Smooth muscle cell (in vitro differentiated cells): ENCODE data around the gene PYGO1. TPM values are rescaled to one million over a fixed set of nuclear protein-coding genes. Genes with fewer than 3 reads are reported as not detected.

Source experiments
- DNase-seq: peaks from one replicate; lab custom pipeline; 2025; ENCODE audit not compliant: unreplicated experiment; lab: John Stamatoyannopoulos, UW
- H2AFZ ChIP-seq: fragments of 200-600 bp; sonication (generic); 2 replicates; pipeline ENCODE4 v1.6.0; 2016; ENCODE audit warnings: antibody characterized with exemption, low read depth, mild to moderate bottlenecking
- H3F3A ChIP-seq: fragments of 200-600 bp; sonication (generic); 2 replicates; pipeline ENCODE4 v1.6.0; 2017; ENCODE audit warnings: antibody characterized with exemption, low read depth
- H3K27ac ChIP-seq: fragments of 200-600 bp; sonication (generic); 2 replicates; pipeline ENCODE4 v1.5.1; 2016; ENCODE audit warnings: low read depth, mild to moderate bottlenecking
- H3K27me3 ChIP-seq: fragments of 200-600 bp; sonication (generic); 2 replicates; pipeline ENCODE4 v1.6.1; 2016; ENCODE audit warnings: low read depth, mild to moderate bottlenecking
- H3K36me3 ChIP-seq: fragments of 200-600 bp; sonication (generic); 2 replicates; pipeline ENCODE4 v1.5.1; 2016; ENCODE audit warnings: low read depth
- H3K4me1 ChIP-seq: fragments of 200-600 bp; sonication (generic); 2 replicates; pipeline ENCODE4 v1.5.1; 2016; ENCODE audit warnings: low read depth
- H3K4me2 ChIP-seq: fragments of 200-600 bp; sonication (generic); 2 replicates; pipeline ENCODE4 v1.6.0; 2016; ENCODE audit warnings: mild to moderate bottlenecking
- H3K4me3 ChIP-seq: fragments of 200-600 bp; sonication (generic); 2 replicates; pipeline ENCODE4 v1.5.1; 2016; ENCODE audit warnings: mild to moderate bottlenecking
- H3K79me2 ChIP-seq: fragments of 200-600 bp; sonication (generic); 2 replicates; pipeline ENCODE4 v1.6.0; 2016; ENCODE audit warnings: low read depth, mild to moderate bottlenecking
- H3K9ac ChIP-seq: fragments of 200-600 bp; sonication (generic); 2 replicates; pipeline ENCODE4 v1.6.0; 2016; ENCODE audit warnings: low read depth
- H3K9me3 ChIP-seq: fragments of 200-600 bp; sonication (generic); replicated peaks from 2 replicates; pipeline ENCODE4 v1.5.1; 2016; ENCODE audit warnings: low read depth
- H4K20me1 ChIP-seq: fragments of 200-600 bp; sonication (generic); 2 replicates; pipeline ENCODE4 v1.6.0; 2016; ENCODE audit warnings: low read depth
- CTCF ChIP-seq: fragments of 200-600 bp; sonication (generic); IDR thresholded peaks from 2 replicates; pipeline ENCODE4 v1.5.1; 2017; ENCODE audit warnings: borderline replicate concordance, mild to moderate bottlenecking, antibody characterized with exemption; ENCODE audit not compliant: insufficient read depth, poor library complexity, severe bottlenecking
- WGBS: methylation state at CpG from one replicate; pipeline ENCODE4 v1.1.7; 2016; ENCODE audit warnings: low lambda C conversion rate; 5-methylcytosine and 5-hydroxymethylcytosine counted together
- polyA plus RNA-seq: library from polyadenylated mRNA; unstranded; fragments of >200 nt; fragmentation: Nextera tagmentation; extraction: Ambion mirVana; gene quantifications from 2 replicates; pipeline ENCODE4 v1.2.1, GENCODE V29; 2016
- total RNA-seq: library from RNA; depleted of rRNA; stranded (reverse); fragments of >200 nt; gene quantifications from 2 replicates; pipeline ENCODE4 v1.2.3, GENCODE V29; 2014

PYGO1 gene
- total and polyA plus RNA-seq, 2 experiments from 2014 or later: 3.6 to 16.0 TPM

- H3K79me2 ChIP-seq: no peaks in the 10 kb centered on the region
- WGBS: 92% methylated on average over 12 of the region's 12 CpGs
- no peak for TF ChIP-seq CTCF
- H3K4me2 ChIP-seq: no peak overlapping the region
- no peaks in the 10 kb centered on the region for H4K20me1 ChIP-seq
- no peaks in the 10 kb centered on the region for H3K4me1 ChIP-seq
- no peaks in the 10 kb centered on the region for H3K9me3 ChIP-seq
- H3K36me3 ChIP-seq: no peaks in the 10 kb centered on the region
- H3F3A ChIP-seq: no peaks in the 10 kb centered on the region
- no peak for DNase-seq
- no peaks in the 10 kb centered on the region for H3K27me3 ChIP-seq
- no peak overlapping the region for H3K4me3 ChIP-seq
- H3K27ac ChIP-seq: no peak overlapping the region
- H3K9ac ChIP-seq: no peak overlapping the region
- H2AFZ ChIP-seq: no peak overlapping the region
Measured at GRCh38 chr15:55515991-55516776, 72.0 kb downstream of the PYGO1 start.

GRCh38 chr15:55515491-55515890 is 72.7 kb downstream of the PYGO1 start:
- no peaks in the 10 kb centered on the region for H4K20me1 ChIP-seq
- H2AFZ ChIP-seq: no peak overlapping the region
- no peaks in the 10 kb centered on the region for H3K4me1 ChIP-seq
- no peak overlapping the region for H3K9ac ChIP-seq
- no peaks in the 10 kb centered on the region for H3F3A ChIP-seq
- no peak overlapping the region for H3K4me2 ChIP-seq
- H3K27ac ChIP-seq: no peak overlapping the region
- H3K9me3 ChIP-seq: no peaks in the 10 kb centered on the region
- no peak for TF ChIP-seq CTCF
- H3K4me3 ChIP-seq: no peak overlapping the region
- DNase-seq: no peak
- no peaks in the 10 kb centered on the region for H3K79me2 ChIP-seq
- H3K27me3 ChIP-seq: no peaks in the 10 kb centered on the region
- 89% methylated on average over 4 of the region's 4 CpGs for WGBS
- H3K36me3 ChIP-seq: no peaks in the 10 kb centered on the region

GRCh38 chr15:55514414-55514850 is 73.7 kb downstream of the PYGO1 start:
- Histone ChIP-seq H3K4me1 (no peaks in the 10 kb centered on the region), H3F3A (no peaks in the 10 kb centered on the region), H3K27me3 (no peaks in the 10 kb centered on the region), H2AFZ (no peak overlapping the region), H3K9ac (no peak overlapping the region), H3K9me3 (no peaks in the 10 kb centered on the region), H3K79me2 (no peaks in the 10 kb centered on the region), H3K4me3 (no peak overlapping the region), H3K27ac (no peak overlapping the region), H3K36me3 (no peaks in the 10 kb centered on the region), H4K20me1 (no peaks in the 10 kb centered on the region), H3K4me2 (no peak overlapping the region)
- TF ChIP-seq CTCF: no peak
- no peak for DNase-seq
- WGBS: 75% methylated on average over 12 of the region's 12 CpGs
